Colonic mucosa (tissue), 4 donors: ENCODE measurements around the gene CDCA4. TPM values are rescaled to one million over a fixed set of nuclear protein-coding genes. Genes with fewer than 3 reads are reported as not detected.
A peak's percentile ranks its signal among the peaks of the same experiment; 100 is the strongest.

Source experiments
- DNase-seq: peaks from one replicate; pipeline ENCODE4 v3.0.0-alpha.2; 2020
- H3K27ac ChIP-seq: fragments of 200-600 bp; one replicate; pipeline ENCODE4 v1.8.0; 2021
- H3K27me3 ChIP-seq: fragments of 200-600 bp; one replicate; pipeline ENCODE4 v1.8.0; 2021
- H3K36me3 ChIP-seq: fragments of 200-600 bp; one replicate; pipeline ENCODE4 v1.8.0; 2021
- H3K4me1 ChIP-seq: fragments of 200-600 bp; one replicate; pipeline ENCODE4 v1.8.0; 2021; ENCODE audit warnings: mild to moderate bottlenecking
- H3K4me3 ChIP-seq: fragments of 200-600 bp; one replicate; pipeline ENCODE4 v1.8.0; 2021
- H3K9ac ChIP-seq, 2 donors: one replicate each; pipeline ENCODE4 v1.7.0; 2013; ENCODE audit warnings: control low read depth in 2 of 2, low read depth in 2 of 2, low read length in 2 of 2
- H3K9me3 ChIP-seq: fragments of 200-600 bp; one replicate; pipeline ENCODE4 v1.8.0; 2021
- CTCF ChIP-seq: fragments of 200-600 bp; IDR thresholded peaks from one replicate; pipeline ENCODE4 v1.8.0; 2022; ENCODE audit warnings: antibody characterized with exemption, mild to moderate bottlenecking
- intact Hi-C: fragments of 100-400 bp; cut with DNase I; formaldehyde crosslinking; loops from one replicate; pipeline ENCODE4 v1.14.1; 2022
- total RNA-seq, 2 donors: library from RNA; stranded (reverse); fragmentation: NEBNext Ultra II Directional in 1 of 2; extraction: Animal tissue kit (Norgen Biotek cat#: 25700) in 1 of 2; gene quantifications; one replicate each; pipeline ENCODE4 v1.2.1, GENCODE V29; 2021
- donor health status: healthy.
- donor health status: DM: no; HTN: no; CAD: no.
- donor health status: DM: no; HTN: no; CAD: no.

CDCA4 gene
- total RNA-seq, 2 donors from 2014 or later, result 8.3 to 16.3 TPM

GRCh38 chr14:104989236-104989950 lies 31.5 kb downstream of the CDCA4 start:
- Histone ChIP-seq H3K4me1 (peaks cover 5% of the 10 kb centered on the region), H3K27ac (no peak overlapping the region), H3K4me3 (no peak overlapping the region), H3K9ac (no peak overlapping the region), H3K36me3 (no peaks in the 10 kb centered on the region), H3K27me3 (no peaks in the 10 kb centered on the region), H3K9me3 (no peaks in the 10 kb centered on the region)
- intact Hi-C loops, result no loop called here
- DNase-seq, result no peak
- TF ChIP-seq CTCF, result no peak

- no peak for DNase-seq
- intact Hi-C loops, result no loop called here
- TF ChIP-seq CTCF, result no peak
- H3K9me3 ChIP-seq, result no peaks in the 10 kb centered on the region
- H3K4me3 ChIP-seq, result peak overlapping the region; percentile 88
- no peaks in the 10 kb centered on the region for H3K27me3 ChIP-seq
- peak overlapping the region; percentile 73 to 81 for H3K9ac ChIP-seq
- no peak overlapping the region for H3K27ac ChIP-seq
- peaks cover 5% of the 10 kb centered on the region for H3K4me1 ChIP-seq
- H3K36me3 ChIP-seq, result no peaks in the 10 kb centered on the region
Observed at GRCh38 chr14:104986487-104987164, 34.3 kb downstream of the CDCA4 start.

- peak within 1 kb of the TSS; percentile 88 for H3K4me3 ChIP-seq
- intact Hi-C loops, result no loop called here
- no peaks in the 10 kb centered on the region for H3K27me3 ChIP-seq
- no peak for TF ChIP-seq CTCF
- H3K4me1 ChIP-seq, result peaks cover 5% of the 10 kb centered on the region
- no peaks in the 10 kb centered on the region for H3K36me3 ChIP-seq
- peak; percentile 88 for DNase-seq
- H3K9ac ChIP-seq, result peak within 1 kb of the TSS; percentile 73 to 81
- peak within 1 kb of the TSS; percentile 56 for H3K27ac ChIP-seq
- no peaks in the 10 kb centered on the region for H3K9me3 ChIP-seq
Observed at GRCh38 chr14:104985675-104986486, 35.0 kb downstream of the CDCA4 start, which contains the start of gene CLBA1. Gene CLBA1 (plus strand): TSS chr14:104985788. CDS start chr14:104986432, 644 bp downstream.

- H3K27me3 ChIP-seq, result no peaks in the 10 kb centered on the region
- intact Hi-C loops, result loop anchor here (5.0 kb wide), 1 partner anchor 33 kb away; no protein-coding TSS in a partner anchor
- DNase-seq, result no peak
- H3K27ac ChIP-seq, result no peak overlapping the region
- TF ChIP-seq CTCF, result no peak
- no peaks in the 10 kb centered on the region for H3K9me3 ChIP-seq
- no peak overlapping the region for H3K4me3 ChIP-seq
- H3K9ac ChIP-seq, result peak overlapping the region in 1 of 2 donors; percentile 17
- H3K36me3 ChIP-seq, result no peaks in the 10 kb centered on the region
- H3K4me1 ChIP-seq, result peaks cover 5% of the 10 kb centered on the region
Observed at GRCh38 chr14:104984056-104984894, 36.6 kb downstream of the CDCA4 start.
